Nephron progenitor cell (in vitro differentiated cells): ENCODE measurements around the gene TMEM107.

Experiments used
- DNase-seq: peaks from one replicate; pipeline ENCODE4 v3.0.0; 2021
- H3K27ac Mint-ChIP-seq: 2 replicates; pipeline ENCODE4 v1.8.0; 2021; ENCODE audit warnings: mild to moderate bottlenecking, moderate library complexity, mixed read lengths
- H3K27me3 Mint-ChIP-seq: 2 replicates; pipeline ENCODE4 v1.8.0; 2021; ENCODE audit warnings: mild to moderate bottlenecking, low read depth, mixed read lengths; ENCODE audit not compliant: poor library complexity
- H3K36me3 Mint-ChIP-seq: 2 replicates; pipeline ENCODE4 v1.8.0; 2021; ENCODE audit warnings: low read depth, mixed read lengths
- H3K4me1 Mint-ChIP-seq: 2 replicates; pipeline ENCODE4 v1.8.0; 2021; ENCODE audit warnings: mixed read lengths
- H3K4me3 Mint-ChIP-seq: 2 replicates; pipeline ENCODE4 v1.8.0; 2021; ENCODE audit warnings: mild to moderate bottlenecking, moderate library complexity, mixed read lengths
- H3K9me3 Mint-ChIP-seq: 2 replicates; pipeline ENCODE4 v1.8.0; 2021; ENCODE audit warnings: mild to moderate bottlenecking, moderate library complexity, mixed read lengths
- TF ChIP-seq, protein P1 (sequence below): fragments of 200-600 bp; sonication (generic); IDR thresholded peaks from 2 replicates; pipeline ENCODE4 v1.5.0; 2021; ENCODE audit warnings: antibody characterized with exemption

TMEM107 gene

GRCh38 chr17:8209907-8210760 lies 34.0 kb upstream of the TMEM107 start, which contains the start of gene AURKB:
Gene AURKB, minus strand, starts transcription at chr17:8210575. Its CDS starts 351 bp downstream, at chr17:8210224.
- Mint-ChIP-seq H3K36me3 (peaks cover 22% of the 10 kb centered on the region), H3K4me1 (peaks cover 44% of the 10 kb centered on the region), H3K4me3 (peak within 1 kb of the TSS; percentile 93), H3K27me3 (peaks cover 16% of the 10 kb centered on the region), H3K9me3 (no peaks in the 10 kb centered on the region), H3K27ac (peak within 1 kb of the TSS; percentile 95)
- TF ChIP-seq, protein P1, sequence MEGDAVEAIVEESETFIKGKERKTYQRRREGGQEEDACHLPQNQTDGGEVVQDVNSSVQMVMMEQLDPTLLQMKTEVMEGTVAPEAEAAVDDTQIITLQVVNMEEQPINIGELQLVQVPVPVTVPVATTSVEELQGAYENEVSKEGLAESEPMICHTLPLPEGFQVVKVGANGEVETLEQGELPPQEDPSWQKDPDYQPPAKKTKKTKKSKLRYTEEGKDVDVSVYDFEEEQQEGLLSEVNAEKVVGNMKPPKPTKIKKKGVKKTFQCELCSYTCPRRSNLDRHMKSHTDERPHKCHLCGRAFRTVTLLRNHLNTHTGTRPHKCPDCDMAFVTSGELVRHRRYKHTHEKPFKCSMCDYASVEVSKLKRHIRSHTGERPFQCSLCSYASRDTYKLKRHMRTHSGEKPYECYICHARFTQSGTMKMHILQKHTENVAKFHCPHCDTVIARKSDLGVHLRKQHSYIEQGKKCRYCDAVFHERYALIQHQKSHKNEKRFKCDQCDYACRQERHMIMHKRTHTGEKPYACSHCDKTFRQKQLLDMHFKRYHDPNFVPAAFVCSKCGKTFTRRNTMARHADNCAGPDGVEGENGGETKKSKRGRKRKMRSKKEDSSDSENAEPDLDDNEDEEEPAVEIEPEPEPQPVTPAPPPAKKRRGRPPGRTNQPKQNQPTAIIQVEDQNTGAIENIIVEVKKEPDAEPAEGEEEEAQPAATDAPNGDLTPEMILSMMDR = no peak
- DNase-seq = peak; percentile 96

DNA sequence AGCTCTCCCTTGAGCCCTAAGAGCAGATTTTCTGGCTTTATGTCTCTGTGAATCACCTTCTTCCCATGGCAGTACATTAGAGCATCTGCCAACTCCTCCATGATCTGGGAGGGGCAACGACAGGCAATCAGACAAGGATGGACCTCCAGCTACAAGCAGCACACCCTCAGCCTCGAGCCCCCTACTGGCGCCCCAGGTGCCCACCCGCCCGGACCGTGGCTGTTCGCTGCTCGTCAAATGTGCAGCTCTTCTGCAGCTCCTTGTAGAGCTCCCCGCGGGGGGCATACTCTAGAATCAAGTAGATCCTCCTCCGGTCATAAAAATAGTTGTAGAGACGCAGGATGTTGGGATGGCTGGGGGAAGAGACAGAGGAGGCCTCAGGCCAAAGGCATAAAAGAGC lies 30.4 kb upstream of the TMEM107 start:
- Mint-ChIP-seq H3K27me3 (peaks cover 4% of the 10 kb centered on the region), H3K27ac (peak overlapping the region; percentile 29), H3K4me3 (peak overlapping the region; percentile 4), H3K4me1 (peaks cover 40% of the 10 kb centered on the region), H3K36me3 (peaks cover 44% of the 10 kb centered on the region), H3K9me3 (no peaks in the 10 kb centered on the region)
- TF ChIP-seq, protein P1 = no peak
- no peak for DNase-seq

DNA sequence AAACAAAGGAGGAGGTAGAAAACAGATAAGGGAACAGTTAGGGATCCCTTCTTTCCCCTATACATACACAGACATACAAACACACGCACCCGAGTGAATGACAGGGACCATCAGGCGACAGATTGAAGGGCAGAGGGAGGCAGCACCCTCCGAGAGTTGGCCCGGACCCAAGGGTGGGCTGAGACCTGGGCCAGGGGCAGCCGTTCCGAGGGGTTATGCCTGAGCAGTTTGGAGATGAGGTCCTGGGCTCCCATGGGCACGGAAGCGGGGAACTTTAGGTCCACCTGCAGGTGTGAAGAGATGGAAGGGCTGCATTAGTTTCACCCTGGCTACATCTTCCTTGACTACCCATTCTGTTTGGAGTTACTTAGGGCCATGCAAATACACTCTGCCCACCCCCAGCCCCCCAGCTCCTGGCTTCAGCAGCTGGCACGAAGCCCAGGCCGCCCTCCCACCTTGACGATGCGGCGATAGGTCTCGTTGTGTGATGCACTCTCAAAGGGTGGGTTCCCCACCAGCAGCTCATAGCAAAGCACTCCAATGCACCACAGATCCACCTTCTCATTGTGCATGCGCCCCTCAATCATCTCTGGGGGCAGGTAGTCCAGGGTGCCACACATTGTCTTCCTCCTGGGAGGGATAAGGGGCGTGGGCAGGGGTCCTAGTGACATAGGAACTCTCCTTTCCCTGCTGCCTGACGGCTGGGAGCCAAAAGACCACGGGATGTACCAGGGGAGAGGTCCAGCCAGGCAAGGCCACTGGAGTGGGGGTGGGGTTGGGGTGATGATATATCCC lies 28.8 kb upstream of the TMEM107 start:
- Mint-ChIP-seq H3K27ac (no peak overlapping the region), H3K27me3 (peaks cover 4% of the 10 kb centered on the region), H3K4me1 (peaks cover 31% of the 10 kb centered on the region), H3K36me3 (peaks cover 56% of the 10 kb centered on the region), H3K9me3 (peaks cover 4% of the 10 kb centered on the region), H3K4me3 (peak overlapping the region; percentile 34)
- TF ChIP-seq, protein P1 = no peak
- DNase-seq = no peak

- H3K27ac Mint-ChIP-seq = no peak overlapping the region
- peak; percentile 64 for DNase-seq
- TF ChIP-seq, protein P1 = no peak
- no peak overlapping the region for H3K4me3 Mint-ChIP-seq
- no peaks in the 10 kb centered on the region for H3K36me3 Mint-ChIP-seq
- H3K27me3 Mint-ChIP-seq = no peaks in the 10 kb centered on the region
- H3K4me1 Mint-ChIP-seq = peaks cover 17% of the 10 kb centered on the region
- no peaks in the 10 kb centered on the region for H3K9me3 Mint-ChIP-seq
Measured at GRCh38 chr17:8192070-8192815, 16.1 kb upstream of the TMEM107 start.

DNA sequence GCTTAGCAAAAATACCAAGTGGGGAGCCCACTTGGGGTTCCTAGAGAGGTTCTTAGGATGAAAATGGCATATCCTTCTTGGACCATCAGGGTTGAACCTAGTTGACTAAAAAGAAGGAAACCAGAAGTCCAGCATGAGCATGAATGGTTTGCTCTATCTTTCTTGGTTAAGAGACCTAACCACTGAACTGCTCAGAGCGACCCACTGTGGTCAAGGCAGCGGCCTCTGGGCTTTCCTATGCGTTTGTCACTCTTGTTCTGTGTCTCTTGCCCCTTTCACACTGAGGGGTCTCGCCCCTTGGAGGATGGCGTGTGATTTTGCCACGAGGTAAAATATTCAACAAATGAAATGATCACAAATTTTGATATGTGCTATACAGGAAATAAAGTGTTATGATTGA lies 14.3 kb upstream of the TMEM107 start:
- Mint-ChIP-seq H3K9me3 (no peaks in the 10 kb centered on the region), H3K4me3 (peak overlapping the region; percentile 37), H3K27me3 (no peaks in the 10 kb centered on the region), H3K36me3 (no peaks in the 10 kb centered on the region), H3K27ac (no peak overlapping the region), H3K4me1 (peaks cover 11% of the 10 kb centered on the region)
- DNase-seq = no peak
- TF ChIP-seq, protein P1 = no peak
